GM13976 (cell line): ENCODE data around the gene DNAJB12.

ENCODE experiments used
- DNase-seq: peaks from one replicate; pipeline ENCODE4 v3.0.0; 2012; ENCODE audit warnings: low spot score
- in situ Hi-C: fragments of 300-500 bp; cut with MboI; formaldehyde crosslinking; loops from one replicate; pipeline ENCODE4 v1.12.0; 2022; ENCODE audit warnings: low sequenced_read_pairs, mixed read lengths, inconsistent platforms; ENCODE audit not compliant: unreplicated experiment
- TF ChIP-seq, protein P1 (sequence below): IDR thresholded peaks from 2 replicates; pipeline ENCODE4 v1.5.1; 2012; ENCODE audit warnings: borderline replicate concordance, mild to moderate bottlenecking; ENCODE audit not compliant: insufficient read depth; ENCODE audit errors: extremely low read depth, missing control alignments, control extremely low read depth

DNAJB12 gene

GRCh38 chr10:72336259-72337038 lies 18.3 kb downstream of the DNAJB12 start:
- TF ChIP-seq, protein P1, sequence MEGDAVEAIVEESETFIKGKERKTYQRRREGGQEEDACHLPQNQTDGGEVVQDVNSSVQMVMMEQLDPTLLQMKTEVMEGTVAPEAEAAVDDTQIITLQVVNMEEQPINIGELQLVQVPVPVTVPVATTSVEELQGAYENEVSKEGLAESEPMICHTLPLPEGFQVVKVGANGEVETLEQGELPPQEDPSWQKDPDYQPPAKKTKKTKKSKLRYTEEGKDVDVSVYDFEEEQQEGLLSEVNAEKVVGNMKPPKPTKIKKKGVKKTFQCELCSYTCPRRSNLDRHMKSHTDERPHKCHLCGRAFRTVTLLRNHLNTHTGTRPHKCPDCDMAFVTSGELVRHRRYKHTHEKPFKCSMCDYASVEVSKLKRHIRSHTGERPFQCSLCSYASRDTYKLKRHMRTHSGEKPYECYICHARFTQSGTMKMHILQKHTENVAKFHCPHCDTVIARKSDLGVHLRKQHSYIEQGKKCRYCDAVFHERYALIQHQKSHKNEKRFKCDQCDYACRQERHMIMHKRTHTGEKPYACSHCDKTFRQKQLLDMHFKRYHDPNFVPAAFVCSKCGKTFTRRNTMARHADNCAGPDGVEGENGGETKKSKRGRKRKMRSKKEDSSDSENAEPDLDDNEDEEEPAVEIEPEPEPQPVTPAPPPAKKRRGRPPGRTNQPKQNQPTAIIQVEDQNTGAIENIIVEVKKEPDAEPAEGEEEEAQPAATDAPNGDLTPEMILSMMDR, result no peak
- no peak for DNase-seq
- in situ Hi-C loops, result loop anchor here (10.0 kb wide), 4 partner anchors 62 to 282 kb away; partner anchors contain the start of gene DDIT4

- in situ Hi-C loops, result loop anchor here (10.0 kb wide), 4 partner anchors 61 to 281 kb away; partner anchors contain the start of gene DDIT4
- DNase-seq, result peak; percentile 74
- TF ChIP-seq, protein P1, result no peak
Measured at GRCh38 chr10:72335394-72336258, 19.1 kb downstream of the DNAJB12 start.

DNA sequence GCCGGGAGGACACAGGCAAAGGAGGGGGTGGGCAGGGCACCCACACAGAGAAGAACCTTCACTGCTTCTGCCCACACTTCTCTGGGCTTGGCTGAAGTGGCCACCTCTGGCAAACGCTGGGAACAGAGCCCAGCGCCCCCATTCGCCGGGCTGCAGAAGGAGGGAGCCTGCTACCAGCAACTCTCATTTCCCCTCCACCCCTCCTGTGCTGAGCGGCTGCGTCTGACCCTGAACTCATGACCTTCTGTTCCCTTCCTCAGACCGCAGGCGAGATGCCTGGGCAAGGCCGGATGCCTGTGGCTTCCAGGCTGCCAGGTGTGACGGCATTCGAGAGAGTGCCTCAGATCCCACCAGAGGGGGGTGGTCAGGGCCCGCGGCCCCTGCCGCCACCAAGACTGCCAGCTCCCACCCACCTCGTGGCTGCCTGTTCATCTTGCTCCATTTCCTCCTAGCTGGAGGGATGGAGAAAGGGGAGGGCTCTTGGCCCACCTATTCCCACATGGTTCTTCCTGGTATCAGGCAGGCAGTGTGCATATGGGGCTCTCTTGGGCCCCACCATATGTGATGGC lies 19.8 kb downstream of the DNAJB12 start:
- in situ Hi-C loops, result loop anchor here (10.0 kb wide), 4 partner anchors 60 to 280 kb away; partner anchors contain the start of gene DDIT4
- TF ChIP-seq, protein P1, result peak; percentile 40
- DNase-seq, result peak; percentile 81

- in situ Hi-C loops, result loop anchor here (10.0 kb wide), 4 partner anchors 60 to 280 kb away; partner anchors contain the start of gene DDIT4
- no peak for DNase-seq
- TF ChIP-seq, protein P1, result no peak
Measured at GRCh38 chr10:72334196-72334824, 20.4 kb downstream of the DNAJB12 start.

DNA sequence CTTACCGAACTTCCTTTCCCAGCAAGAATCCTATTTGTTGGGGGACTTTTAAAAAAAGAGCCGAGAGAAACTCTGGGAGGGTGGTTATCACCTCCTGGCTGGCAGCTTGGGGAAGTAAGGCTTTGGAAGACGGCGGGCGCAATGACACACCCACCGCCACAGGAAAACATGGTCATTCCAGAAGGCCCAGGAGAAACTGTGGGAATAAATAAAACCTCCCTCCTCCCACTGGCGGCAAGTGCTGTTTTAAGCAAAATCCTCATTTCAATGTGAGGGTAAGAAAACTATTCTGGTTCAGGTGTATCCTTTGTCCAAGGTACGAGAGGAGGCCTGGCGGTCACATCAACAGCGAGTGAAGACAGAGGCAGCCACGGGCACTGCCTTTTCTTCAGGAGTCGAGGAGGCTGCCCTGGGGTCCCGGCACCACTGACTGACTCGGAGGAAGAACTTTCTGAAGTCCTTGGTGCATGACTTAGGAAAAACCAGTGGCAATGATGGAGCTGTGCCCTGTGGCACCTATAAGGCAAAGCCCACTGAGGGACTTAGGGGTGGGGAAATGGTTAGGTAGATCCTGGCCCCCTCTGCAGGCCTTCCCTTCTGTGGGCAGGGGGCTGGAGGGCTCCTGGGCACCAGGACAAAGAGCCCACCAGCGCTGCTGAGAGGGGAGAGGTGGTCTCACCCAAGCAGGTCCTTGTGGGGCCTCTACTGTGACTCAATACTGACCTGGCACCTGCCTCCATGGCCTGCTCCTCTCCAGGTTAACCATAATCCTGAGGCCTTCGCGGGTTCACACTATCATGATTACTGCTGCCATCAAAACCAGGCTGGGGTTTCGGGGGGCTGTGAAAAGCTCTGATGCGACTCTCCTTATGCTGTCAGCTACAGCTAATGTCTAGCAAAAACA lies 21.4 kb downstream of the DNAJB12 start:
- TF ChIP-seq, protein P1, result no peak
- DNase-seq, result no peak
- in situ Hi-C loops, result loop anchor here (10.0 kb wide), 4 partner anchors 59 to 279 kb away; partner anchors contain the start of gene DDIT4
